Neutrophil (primary cell): Measurements from ENCODE around the gene POU6F2.

ENCODE experiments used
- H3K27ac ChIP-seq: fragments of 200-600 bp; sonication (generic); 2 replicates; pipeline ENCODE4 v1.5.1; 2016; ENCODE audit warnings: mild to moderate bottlenecking, moderate library complexity
- H3K27me3 ChIP-seq: fragments of 200-600 bp; sonication (generic); 2 replicates; pipeline ENCODE4 v1.6.0; 2016; ENCODE audit warnings: mild to moderate bottlenecking
- H3K36me3 ChIP-seq: fragments of 200-600 bp; sonication (generic); 2 replicates; pipeline ENCODE4 v1.5.1; 2017
- H3K4me1 ChIP-seq, 2 experiments: fragments of 200-600 bp in 1 of 2; sonication (generic) in 1 of 2; 1 replicate in 1 of 2; 2 replicates in 1 of 2; pipeline versions ENCODE4 v1.5.1 to v1.6.1; 2013 to 2016; ENCODE audit warnings: low read depth in 1 of 2, low read length in 1 of 2, mild to moderate bottlenecking in 1 of 2, moderate library complexity in 1 of 2; ENCODE audit not compliant: control insufficient read depth in 1 of 2, insufficient read depth in 1 of 2
- H3K4me3 ChIP-seq, 2 experiments: fragments of 200-600 bp in 1 of 2; sonication (generic) in 1 of 2; 1 replicate in 1 of 2; 2 replicates in 1 of 2; pipeline ENCODE4 v1.5.1; 2013 to 2016; ENCODE audit warnings: low read depth in 1 of 2, low read length in 1 of 2, mild to moderate bottlenecking in 1 of 2, moderate library complexity in 1 of 2
- H3K9me3 ChIP-seq: fragments of 200-600 bp; sonication (generic); 2 replicates; pipeline ENCODE4 v1.5.1; 2016
- TF ChIP-seq, protein P1 (sequence below): fragments of 200-600 bp; sonication (generic); IDR thresholded peaks from 2 replicates; pipeline ENCODE4 v1.5.1; 2016; ENCODE audit warnings: antibody characterized with exemption

Gene POU6F2

GRCh38 chr7:39301543-39301942 is 323.8 kb downstream of the POU6F2 start:
- no peak overlapping the region for H3K4me3 ChIP-seq
- H3K36me3 ChIP-seq, result no peaks in the 10 kb centered on the region
- TF ChIP-seq, protein P1, sequence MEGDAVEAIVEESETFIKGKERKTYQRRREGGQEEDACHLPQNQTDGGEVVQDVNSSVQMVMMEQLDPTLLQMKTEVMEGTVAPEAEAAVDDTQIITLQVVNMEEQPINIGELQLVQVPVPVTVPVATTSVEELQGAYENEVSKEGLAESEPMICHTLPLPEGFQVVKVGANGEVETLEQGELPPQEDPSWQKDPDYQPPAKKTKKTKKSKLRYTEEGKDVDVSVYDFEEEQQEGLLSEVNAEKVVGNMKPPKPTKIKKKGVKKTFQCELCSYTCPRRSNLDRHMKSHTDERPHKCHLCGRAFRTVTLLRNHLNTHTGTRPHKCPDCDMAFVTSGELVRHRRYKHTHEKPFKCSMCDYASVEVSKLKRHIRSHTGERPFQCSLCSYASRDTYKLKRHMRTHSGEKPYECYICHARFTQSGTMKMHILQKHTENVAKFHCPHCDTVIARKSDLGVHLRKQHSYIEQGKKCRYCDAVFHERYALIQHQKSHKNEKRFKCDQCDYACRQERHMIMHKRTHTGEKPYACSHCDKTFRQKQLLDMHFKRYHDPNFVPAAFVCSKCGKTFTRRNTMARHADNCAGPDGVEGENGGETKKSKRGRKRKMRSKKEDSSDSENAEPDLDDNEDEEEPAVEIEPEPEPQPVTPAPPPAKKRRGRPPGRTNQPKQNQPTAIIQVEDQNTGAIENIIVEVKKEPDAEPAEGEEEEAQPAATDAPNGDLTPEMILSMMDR, result no peak
- H3K4me1 ChIP-seq, result no peaks in the 10 kb centered on the region
- no peaks in the 10 kb centered on the region for H3K27me3 ChIP-seq
- H3K9me3 ChIP-seq, result no peaks in the 10 kb centered on the region
- no peak overlapping the region for H3K27ac ChIP-seq

- Histone ChIP-seq H3K27me3 (no peaks in the 10 kb centered on the region), H3K27ac (no peak overlapping the region), H3K4me3 (no peak overlapping the region), H3K9me3 (no peaks in the 10 kb centered on the region), H3K36me3 (no peaks in the 10 kb centered on the region), H3K4me1 (no peaks in the 10 kb centered on the region)
- TF ChIP-seq, protein P1, result no peak
Observed at GRCh38 chr7:39304178-39304577, 326.5 kb downstream of the POU6F2 start.

- Histone ChIP-seq H3K27ac (no peak overlapping the region), H3K4me3 (no peak overlapping the region), H3K4me1 (no peaks in the 10 kb centered on the region), H3K36me3 (no peaks in the 10 kb centered on the region), H3K9me3 (no peaks in the 10 kb centered on the region), H3K27me3 (no peaks in the 10 kb centered on the region)
- TF ChIP-seq, protein P1, result no peak
Observed at GRCh38 chr7:39304668-39305405, 327.1 kb downstream of the POU6F2 start.

DNA sequence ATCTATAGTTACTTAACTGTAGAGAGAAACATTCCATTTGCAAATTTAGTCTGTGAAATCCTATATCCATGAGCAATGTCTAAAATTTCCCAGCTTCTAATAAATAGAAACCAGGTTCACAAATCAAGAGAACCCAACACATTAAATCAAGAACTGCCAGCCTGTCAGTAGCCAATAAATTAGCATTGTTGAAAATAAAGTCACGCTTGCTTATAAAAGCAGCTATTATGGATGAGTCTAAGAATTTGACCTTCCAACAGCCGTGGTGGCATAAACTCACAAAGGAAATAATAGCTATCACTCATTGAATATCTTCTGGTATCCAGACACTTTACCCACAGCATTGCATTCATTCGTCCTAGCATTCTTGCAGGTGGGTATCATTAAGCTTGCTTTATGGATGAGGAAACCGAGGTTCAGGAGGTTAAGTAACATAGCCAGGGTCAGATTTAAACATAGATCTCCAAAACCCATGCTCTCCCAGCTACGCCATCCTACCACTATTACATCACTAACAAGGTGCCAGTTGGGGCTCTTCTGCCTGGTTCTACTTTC is 328.4 kb downstream of the POU6F2 start:
- TF ChIP-seq, protein P1, result no peak
- Histone ChIP-seq H3K4me3 (no peak overlapping the region), H3K36me3 (no peaks in the 10 kb centered on the region), H3K4me1 (no peaks in the 10 kb centered on the region), H3K27ac (no peak overlapping the region), H3K9me3 (no peaks in the 10 kb centered on the region), H3K27me3 (no peaks in the 10 kb centered on the region)

- TF ChIP-seq, protein P1, result no peak
- H3K27ac ChIP-seq, result no peak overlapping the region
- no peaks in the 10 kb centered on the region for H3K36me3 ChIP-seq
- no peak overlapping the region for H3K4me3 ChIP-seq
- H3K27me3 ChIP-seq, result peaks cover 3% of the 10 kb centered on the region
- no peaks in the 10 kb centered on the region for H3K4me1 ChIP-seq
- no peaks in the 10 kb centered on the region for H3K9me3 ChIP-seq
Observed at GRCh38 chr7:39310699-39311098, 333.0 kb downstream of the POU6F2 start.
